ENCODE data around the gene HNF1B.

GRCh38 chr17:37737971-37738370 lies 6.9 kb downstream of the HNF1B start:
- TF ChIP-seq EZH2phosphoT487 (IDR thresholded peaks at IDR 0.05; ENCODE audit: borderline replicate concordance, low read length) (no peak), CTCF (conservative IDR thresholded peaks at IDR 0.05; ENCODE audit: low read depth, low read length) (no peak), EZH2 (IDR thresholded peaks at IDR 0.05; ENCODE audit: low read length, unreplicated experiment) (no peak)

Measured in PC-3 (cell line).